Mesothelial cell of epicardium (in vitro differentiated cells): ENCODE results near the gene TAS1R2. TPM values are rescaled to one million over a fixed set of nuclear protein-coding genes. Genes with fewer than 3 reads are reported as not detected.

Experiments used
- DNase-seq, 2 experiments: peaks; one replicate each; pipeline ENCODE4 v3.0.0; 2021; ENCODE audit warnings: low spot score in 2 of 2; ENCODE audit not compliant: unreplicated experiment in 2 of 2
- H3K27ac Mint-ChIP-seq: 2 replicates; pipeline ENCODE4 v1.8.0; 2021; ENCODE audit warnings: mixed read lengths
- H3K27me3 Mint-ChIP-seq: 2 replicates; pipeline ENCODE4 v1.8.0; 2021; ENCODE audit warnings: low read depth, mixed read lengths
- H3K36me3 Mint-ChIP-seq: 2 replicates; pipeline ENCODE4 v1.8.0; 2021; ENCODE audit warnings: mixed read lengths
- H3K4me1 Mint-ChIP-seq: 2 replicates; pipeline ENCODE4 v1.8.0; 2021; ENCODE audit warnings: mixed read lengths
- H3K4me3 Mint-ChIP-seq: 2 replicates; pipeline ENCODE4 v1.8.0; 2021; ENCODE audit warnings: mild to moderate bottlenecking, moderate library complexity, mixed read lengths
- H3K9me3 Mint-ChIP-seq: 2 replicates; pipeline ENCODE4 v1.8.0; 2021; ENCODE audit warnings: mixed read lengths
- CTCF ChIP-seq: fragments of 200-600 bp; sonication (generic); IDR thresholded peaks from one replicate; pipeline ENCODE4 v1.5.0; 2021; ENCODE audit warnings: antibody characterized with exemption; ENCODE audit not compliant: unreplicated experiment
- total RNA-seq: library from RNA; stranded (reverse); gene quantifications from 3 replicates; pipeline ENCODE4 v1.2.1, GENCODE V29; 2021

Gene TAS1R2
- total RNA-seq, 1 donor from 2014 or later: not detected

DNA sequence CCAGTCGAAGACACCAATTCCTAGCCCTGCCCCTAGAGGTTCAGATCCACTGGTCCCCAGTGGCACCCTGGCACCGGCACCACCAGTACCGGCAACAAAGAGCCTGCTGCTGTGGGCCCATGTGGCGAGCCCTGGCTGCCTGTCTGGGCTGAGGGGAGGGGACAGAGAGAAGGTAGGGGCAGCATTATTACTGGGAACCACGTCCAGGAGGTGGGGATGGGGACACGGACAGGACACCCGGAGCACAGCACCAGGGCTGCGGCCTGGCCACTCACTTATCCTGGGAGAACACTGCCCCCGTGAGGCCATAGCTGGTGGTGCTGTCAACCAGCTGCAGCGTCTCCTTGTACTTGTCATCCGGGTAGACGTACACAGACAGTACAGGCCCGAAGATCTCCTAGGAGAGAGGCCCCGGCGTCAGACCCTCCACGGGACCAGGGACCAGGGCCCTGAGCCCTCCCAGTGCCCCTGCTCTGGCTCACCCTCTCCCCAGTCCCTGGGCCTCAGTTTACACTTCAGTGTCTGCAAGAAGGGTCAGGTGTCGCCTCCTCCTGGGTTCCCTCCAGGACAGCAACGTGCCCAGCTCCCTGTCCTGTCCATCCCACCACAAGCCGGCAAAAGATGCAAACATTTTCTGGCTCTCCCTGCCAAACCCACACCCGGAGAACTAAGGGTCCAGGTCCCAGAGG, 15.8 kb upstream of the TAS1R2 start:
- H3K27ac Mint-ChIP-seq: no peak overlapping the region
- no peaks in the 10 kb centered on the region for H3K4me1 Mint-ChIP-seq
- peak; percentile 83 for TF ChIP-seq CTCF

GRCh38 chr1:18874600-18874999, 15.1 kb upstream of the TAS1R2 start:
- TF ChIP-seq CTCF: no peak
- H3K27ac Mint-ChIP-seq: no peak overlapping the region

More for the DNA sequence above, 15.8 kb upstream of the TAS1R2 start:
- Mint-ChIP-seq H3K27me3 (no peaks in the 10 kb centered on the region), H3K36me3 (no peaks in the 10 kb centered on the region), H3K4me3 (no peak overlapping the region), H3K9me3 (no peaks in the 10 kb centered on the region)
- DNase-seq: peak; percentile 61 to 87

GRCh38 chr1:18874036-18874435, 14.6 kb upstream of the TAS1R2 start:
- TF ChIP-seq CTCF: no peak
- Mint-ChIP-seq H3K4me1 (no peaks in the 10 kb centered on the region), H3K9me3 (no peaks in the 10 kb centered on the region), H3K27ac (no peak overlapping the region), H3K36me3 (no peaks in the 10 kb centered on the region), H3K27me3 (no peaks in the 10 kb centered on the region), H3K4me3 (no peak overlapping the region)
- no peak for DNase-seq

More at GRCh38 chr1:18874600-18874999, 15.1 kb upstream of the TAS1R2 start:
- no peak overlapping the region for H3K4me3 Mint-ChIP-seq
- no peaks in the 10 kb centered on the region for H3K27me3 Mint-ChIP-seq
- H3K9me3 Mint-ChIP-seq: no peaks in the 10 kb centered on the region
- H3K36me3 Mint-ChIP-seq: no peaks in the 10 kb centered on the region
- H3K4me1 Mint-ChIP-seq: no peaks in the 10 kb centered on the region
- no peak for DNase-seq

GRCh38 chr1:18872071-18872611, 12.7 kb upstream of the TAS1R2 start:
- DNase-seq: no peak
- Mint-ChIP-seq H3K27ac (no peak overlapping the region), H3K4me3 (no peak overlapping the region), H3K36me3 (no peaks in the 10 kb centered on the region), H3K4me1 (no peaks in the 10 kb centered on the region), H3K9me3 (no peaks in the 10 kb centered on the region), H3K27me3 (peaks cover 5% of the 10 kb centered on the region)
- no peak for TF ChIP-seq CTCF

DNA sequence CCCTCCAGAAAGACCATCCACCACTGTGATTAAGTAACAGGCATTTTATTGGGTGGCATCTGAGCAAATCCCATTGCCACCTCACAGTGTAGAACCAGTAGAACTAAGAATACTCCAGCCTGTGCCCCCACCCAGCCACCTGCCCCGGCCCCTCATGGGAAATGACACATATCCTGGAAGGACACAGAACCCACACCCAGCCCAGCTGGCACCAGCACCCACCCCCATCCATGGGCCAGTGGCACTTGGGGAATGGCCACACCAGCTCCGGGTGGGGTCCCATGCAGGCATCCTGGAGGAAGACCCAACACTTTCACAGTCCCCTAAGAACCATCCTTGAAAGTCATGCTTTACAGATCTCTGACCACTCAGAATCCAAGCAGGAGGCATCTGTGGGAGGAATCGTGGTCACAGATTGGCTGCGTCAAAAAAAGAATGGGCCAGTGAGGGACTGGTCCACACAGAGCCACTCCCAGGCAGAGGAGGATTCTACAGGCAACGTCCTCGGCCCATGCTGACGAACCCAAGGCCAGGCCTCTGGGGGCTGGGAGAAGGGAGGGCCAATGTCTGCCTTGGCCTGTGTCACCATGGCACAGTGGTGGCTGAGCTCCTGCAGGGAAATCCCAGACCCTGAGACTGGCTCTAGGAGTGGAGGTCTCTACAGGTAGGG, 12.1 kb upstream of the TAS1R2 start:
- no peaks in the 10 kb centered on the region for H3K4me1 Mint-ChIP-seq

More for the DNA sequence above, 12.1 kb upstream of the TAS1R2 start:
- Mint-ChIP-seq H3K36me3 (no peaks in the 10 kb centered on the region), H3K4me3 (no peak overlapping the region), H3K9me3 (no peaks in the 10 kb centered on the region), H3K27me3 (peaks cover 11% of the 10 kb centered on the region), H3K27ac (no peak overlapping the region)
- no peak for DNase-seq
- no peak for TF ChIP-seq CTCF
